CD14-positive monocyte (primary cell): ENCODE data around the gene TMCO4. TPM values are rescaled to one million over a fixed set of nuclear protein-coding genes. Genes with fewer than 3 reads are reported as not detected.
A peak's percentile ranks its signal among the peaks of the same experiment; 100 is the strongest.

Experiments
- DNase-seq, 3 donors: peaks; one replicate each; pipeline ENCODE4 v3.0.0-alpha.2; 2011 to 2022
- H2AFZ ChIP-seq: 2 replicates; pipeline ENCODE4 v1.6.0; 2012; ENCODE audit warnings: mild to moderate bottlenecking, low read depth, low read length, inconsistent platforms; ENCODE audit not compliant: insufficient read depth, poor library complexity, severe bottlenecking
- H3K27ac ChIP-seq, 2 donors: 1 replicate in 1 of 2; 2 replicates in 1 of 2; pipeline ENCODE4 v1.5.1; 2012 to 2013; ENCODE audit warnings: low read length in 2 of 2, control low read depth in 1 of 2, inconsistent platforms in 1 of 2, low read depth in 1 of 2, mild to moderate bottlenecking in 1 of 2
- H3K27me3 ChIP-seq, 2 donors: one replicate each; pipeline versions ENCODE4 v1.6.0 to v1.6.1; 2011 to 2013; ENCODE audit warnings: low read length in 2 of 2; ENCODE audit not compliant: control insufficient read depth in 2 of 2, insufficient read depth in 2 of 2
- H3K36me3 ChIP-seq, 2 donors: replicated peaks in 1 of 2; 1 replicate in 1 of 2; 2 replicates in 1 of 2; pipeline versions ENCODE4 v1.5.1 to v1.6.1; 2012 to 2013; ENCODE audit warnings: low read length in 2 of 2, control low read depth in 1 of 2, inconsistent platforms in 1 of 2, mild to moderate bottlenecking in 1 of 2; ENCODE audit not compliant: insufficient read depth in 2 of 2, control insufficient read depth in 1 of 2
- H3K4me1 ChIP-seq, 2 donors: 1 replicate in 1 of 2; 2 replicates in 1 of 2; pipeline versions ENCODE4 v1.5.1 to v1.6.1; 2012 to 2013; ENCODE audit warnings: low read length in 2 of 2, control low read depth in 1 of 2, inconsistent platforms in 1 of 2, mild to moderate bottlenecking in 1 of 2, moderate library complexity in 1 of 2; ENCODE audit not compliant: insufficient read depth in 2 of 2, control insufficient read depth in 1 of 2
- H3K4me2 ChIP-seq: replicated peaks from 2 replicates; pipeline ENCODE3; 2012; ENCODE audit warnings: low read length, moderate library complexity, mild to moderate bottlenecking; ENCODE audit not compliant: poor library complexity, severe bottlenecking; ENCODE audit errors: extremely low read depth
- H3K4me3 ChIP-seq, 3 experiments: fragments of 200-600 bp in 1 of 3; sonication (generic) in 1 of 3; replicated peaks in 1 of 3; 1 replicate in 2 of 3; 2 replicates in 1 of 3; pipeline ENCODE4 v1.5.1; 2011 to 2013; ENCODE audit warnings: low read length in 3 of 3, mild to moderate bottlenecking in 3 of 3, control low read depth in 2 of 3, low read depth in 2 of 3, inconsistent platforms in 1 of 3, moderate library complexity in 1 of 3
- H3K79me2 ChIP-seq: 2 replicates; pipeline ENCODE4 v1.6.0; 2012; ENCODE audit warnings: mild to moderate bottlenecking, control low read depth, inconsistent platforms, low read length, moderate library complexity; ENCODE audit not compliant: insufficient read depth
- H3K9ac ChIP-seq: 2 replicates; pipeline ENCODE4 v1.6.0; 2017; ENCODE audit warnings: low read length, mild to moderate bottlenecking; ENCODE audit not compliant: insufficient read depth, poor library complexity, severe bottlenecking
- H3K9me3 ChIP-seq, 2 donors: replicated peaks in 1 of 2; 1 replicate in 1 of 2; 2 replicates in 1 of 2; pipeline versions ENCODE4 v1.5.1 to v1.6.1; 2012 to 2013; ENCODE audit warnings: low read length in 2 of 2, control low read depth in 1 of 2; ENCODE audit not compliant: control insufficient read depth in 1 of 2, insufficient read depth in 1 of 2
- H4K20me1 ChIP-seq: 2 replicates; pipeline ENCODE4 v1.6.0; 2012; ENCODE audit warnings: mild to moderate bottlenecking, low read length, control low read depth, moderate library complexity; ENCODE audit not compliant: insufficient read depth
- H3K27ac Mint-ChIP-seq, 7 donors: one replicate each; pipeline ENCODE4 v1.8.0; 2020; ENCODE audit warnings: mild to moderate bottlenecking in 7 of 7, mixed read lengths in 7 of 7, moderate library complexity in 6 of 7, inconsistent platforms in 2 of 7
- H3K27me3 Mint-ChIP-seq, 3 donors: one replicate each; pipeline ENCODE4 v1.8.0; 2021 to 2022; ENCODE audit warnings: low read depth in 3 of 3, mild to moderate bottlenecking in 3 of 3, mixed read lengths in 3 of 3, moderate library complexity in 3 of 3, inconsistent platforms in 1 of 3
- H3K36me3 Mint-ChIP-seq, 2 donors: one replicate each; pipeline ENCODE4 v1.8.0; 2020; ENCODE audit warnings: mixed read lengths in 2 of 2, inconsistent platforms in 1 of 2, mild to moderate bottlenecking in 1 of 2
- H3K4me1 Mint-ChIP-seq: one replicate; pipeline ENCODE4 v1.8.0; 2020; ENCODE audit warnings: mild to moderate bottlenecking, mixed read lengths
- H3K4me3 Mint-ChIP-seq, 2 donors: one replicate each; pipeline ENCODE4 v1.8.0; 2020; ENCODE audit warnings: mild to moderate bottlenecking in 2 of 2, mixed read lengths in 2 of 2, moderate library complexity in 1 of 2
- H3K9me3 Mint-ChIP-seq, 7 donors: one replicate each; pipeline ENCODE4 v1.8.0; 2020 to 2022; ENCODE audit warnings: mixed read lengths in 7 of 7, mild to moderate bottlenecking in 6 of 7, moderate library complexity in 6 of 7, inconsistent platforms in 2 of 7
- WGBS: methylation state at CpG from one replicate; pipeline ENCODE4 v1.1.5; 2013; ENCODE audit warnings: missing lambda C conversion rate; ENCODE audit not compliant: insufficient coverage; 5-methylcytosine and 5-hydroxymethylcytosine counted together
- intact Hi-C, 2 donors: fragments of 100-400 bp; cut with micrococcal nuclease; formaldehyde crosslinking; loops; one replicate each; pipeline versions ENCODE4 v1.15.0 to v1.15.1; 2023
- polyA plus RNA-seq, 3 donors: library from polyadenylated mRNA; depleted of rRNA in 1 of 3; unstranded in 2 of 3; stranded (reverse) in 1 of 3; fragments of 300-500 nt in 2 of 3; fragments of >200 nt in 1 of 3; fragmentation: Illumina TruSeq in 2 of 3; gene quantifications; 1 replicate in 2 of 3; 2 replicates in 1 of 3; pipeline ENCODE4 v1.2.3, GENCODE V29; 2012 to 2021
- TF ChIP-seq, protein P1 (sequence below): fragments of 200-600 bp; IDR thresholded peaks from one replicate; pipeline ENCODE4 v1.8.0; 2022; ENCODE audit warnings: antibody characterized with exemption, mild to moderate bottlenecking

TMCO4 gene
- polyA plus RNA-seq, 3 donors = 6.9 to 10.1 (median 7.9) TPM

- no peak overlapping the region for H2AFZ ChIP-seq
- peaks cover 0 to 3% (median 0%) of the 10 kb centered on the region in 3 donors for H3K27me3 Mint-ChIP-seq
- WGBS = 100% methylated on average over 1 of the region's 4 CpGs
- no peaks in the 10 kb centered on the region for H3K27me3 ChIP-seq
- no peak overlapping the region for H3K27ac Mint-ChIP-seq
- H3K4me3 Mint-ChIP-seq = no peak overlapping the region
- no peak overlapping the region for H3K9ac ChIP-seq
- peaks cover under 1 to 16% of the 10 kb centered on the region in 2 donors for H3K36me3 ChIP-seq
- no peaks in the 10 kb centered on the region for H4K20me1 ChIP-seq
- H3K9me3 ChIP-seq = no peaks in the 10 kb centered on the region
- H3K4me1 Mint-ChIP-seq = no peaks in the 10 kb centered on the region
- peaks cover 0 to 3% (median 0%) of the 10 kb centered on the region in 7 donors for H3K9me3 Mint-ChIP-seq
- H3K4me1 ChIP-seq = no peaks in the 10 kb centered on the region
- DNase-seq = no peak
- H3K36me3 Mint-ChIP-seq = peaks cover 28 to 33% of the 10 kb centered on the region in 2 donors
- intact Hi-C loops = no loop called here
- no peak overlapping the region for H3K27ac ChIP-seq
- no peaks in the 10 kb centered on the region for H3K79me2 ChIP-seq
- TF ChIP-seq, protein P1, sequence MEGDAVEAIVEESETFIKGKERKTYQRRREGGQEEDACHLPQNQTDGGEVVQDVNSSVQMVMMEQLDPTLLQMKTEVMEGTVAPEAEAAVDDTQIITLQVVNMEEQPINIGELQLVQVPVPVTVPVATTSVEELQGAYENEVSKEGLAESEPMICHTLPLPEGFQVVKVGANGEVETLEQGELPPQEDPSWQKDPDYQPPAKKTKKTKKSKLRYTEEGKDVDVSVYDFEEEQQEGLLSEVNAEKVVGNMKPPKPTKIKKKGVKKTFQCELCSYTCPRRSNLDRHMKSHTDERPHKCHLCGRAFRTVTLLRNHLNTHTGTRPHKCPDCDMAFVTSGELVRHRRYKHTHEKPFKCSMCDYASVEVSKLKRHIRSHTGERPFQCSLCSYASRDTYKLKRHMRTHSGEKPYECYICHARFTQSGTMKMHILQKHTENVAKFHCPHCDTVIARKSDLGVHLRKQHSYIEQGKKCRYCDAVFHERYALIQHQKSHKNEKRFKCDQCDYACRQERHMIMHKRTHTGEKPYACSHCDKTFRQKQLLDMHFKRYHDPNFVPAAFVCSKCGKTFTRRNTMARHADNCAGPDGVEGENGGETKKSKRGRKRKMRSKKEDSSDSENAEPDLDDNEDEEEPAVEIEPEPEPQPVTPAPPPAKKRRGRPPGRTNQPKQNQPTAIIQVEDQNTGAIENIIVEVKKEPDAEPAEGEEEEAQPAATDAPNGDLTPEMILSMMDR = no peak
- H3K4me3 ChIP-seq = no peak overlapping the region
- H3K4me2 ChIP-seq = no peak overlapping the region
Observed at GRCh38 chr1:19705464-19705863, 94.3 kb downstream of the TMCO4 start.

- H3K4me1 Mint-ChIP-seq = no peaks in the 10 kb centered on the region
- Histone ChIP-seq H3K9me3 (no peaks in the 10 kb centered on the region), H4K20me1 (no peaks in the 10 kb centered on the region), H3K27ac (no peak overlapping the region), H3K79me2 (no peaks in the 10 kb centered on the region), H3K36me3 (peaks cover 3 to 26% of the 10 kb centered on the region in 2 donors), H3K4me1 (no peaks in the 10 kb centered on the region), H3K4me2 (no peak overlapping the region), H2AFZ (no peak overlapping the region), H3K27me3 (no peaks in the 10 kb centered on the region), H3K4me3 (no peak overlapping the region), H3K9ac (no peak overlapping the region)
- intact Hi-C loops = no loop called here
- H3K4me3 Mint-ChIP-seq = no peak overlapping the region
- H3K9me3 Mint-ChIP-seq = peaks cover 0 to 3% (median 0%) of the 10 kb centered on the region in 7 donors
- 54% methylated on average over 19 of the region's 19 CpGs for WGBS
- TF ChIP-seq, protein P1 = peak; percentile 88
- peaks cover 0 to 2% (median 0%) of the 10 kb centered on the region in 3 donors for H3K27me3 Mint-ChIP-seq
- peaks cover 34 to 37% of the 10 kb centered on the region in 2 donors for H3K36me3 Mint-ChIP-seq
- peak; percentile 6 to 43 (median 28) for DNase-seq
- peak overlapping the region in 1 of 7 donors; percentile 38 for H3K27ac Mint-ChIP-seq
Observed at GRCh38 chr1:19704247-19705113, 95.2 kb downstream of the TMCO4 start.
